SK-N-SH (cell line): ENCODE measurements around the gene NRG3. TPM values are rescaled to one million over a fixed set of nuclear protein-coding genes. Genes with fewer than 3 reads are reported as not detected.

Source experiments
- CTCF ChIA-PET: fragments of 300-600, 350-600 bp; formaldehyde crosslinking; extraction: SDS; loops from one replicate; lab custom pipeline; 2021; lab: Yijun Ruan, JAX
- POLR2A ChIA-PET: fragments of 350-600 bp; sonication (Branson Sonifier 250); formaldehyde crosslinking; extraction: SDS; loops from one replicate; lab custom pipeline; 2020; ENCODE audit warnings: antibody characterized with exemption, inconsistent platforms; lab: Yijun Ruan, JAX
- DNase-seq: peaks from one replicate; pipeline ENCODE4 v3.0.0; 2012
- H2AFZ ChIP-seq: fragments of 200-600 bp; sonication (generic); 2 replicates; pipeline ENCODE4 v1.8.1; 2016; ENCODE audit warnings: antibody characterized with exemption, mild to moderate bottlenecking, low read depth
- H3F3A ChIP-seq: fragments of 200-600 bp; sonication (generic); replicated peaks from 2 replicates; pipeline ENCODE3; 2016; ENCODE audit warnings: antibody characterized with exemption, mild to moderate bottlenecking; ENCODE audit not compliant: insufficient read depth
- H3K27ac ChIP-seq, 2 experiments: fragments of 200-500 bp in 1 of 2; fragments of 200-600 bp in 1 of 2; sonication (Bioruptor generic) in 1 of 2; sonication (generic), shearing (Covaris generic) in 1 of 2; 2 replicates each; pipeline versions ENCODE4 v1.5.1 to v1.6.1; 2014 to 2016; ENCODE audit warnings: low read depth in 2 of 2, inconsistent platforms in 1 of 2, low read length in 1 of 2, mild to moderate bottlenecking in 1 of 2, mixed read lengths in 1 of 2
- H3K27me3 ChIP-seq: fragments of 200-600 bp; sonication (generic), shearing (Covaris generic); 2 replicates; pipeline ENCODE4 v1.6.1; 2016; ENCODE audit warnings: mixed run types; ENCODE audit not compliant: insufficient read depth
- H3K36me3 ChIP-seq, 2 experiments: fragments of 200-500 bp in 1 of 2; fragments of 200-600 bp in 1 of 2; sonication (Bioruptor generic) in 1 of 2; sonication (generic) in 1 of 2; replicated peaks in 1 of 2; 2 replicates each; pipeline versions ENCODE3 to v1.5.1; 2014 to 2016; ENCODE audit warnings: low read length in 1 of 2, mild to moderate bottlenecking in 1 of 2; ENCODE audit not compliant: insufficient read depth in 2 of 2, control insufficient read depth in 1 of 2
- H3K4me1 ChIP-seq, 2 experiments: fragments of 200-500 bp in 1 of 2; fragments of 200-600 bp in 1 of 2; sonication (Bioruptor generic) in 1 of 2; sonication (generic), shearing (Covaris generic) in 1 of 2; 2 replicates each; pipeline versions ENCODE4 v1.5.1 to v1.6.1; 2014 to 2016; ENCODE audit warnings: low read depth in 1 of 2, low read length in 1 of 2, mixed run types in 1 of 2; ENCODE audit not compliant: insufficient read depth in 2 of 2, control insufficient read depth in 1 of 2
- H3K4me2 ChIP-seq: fragments of 200-600 bp; sonication (generic), shearing (Covaris generic); 2 replicates; pipeline ENCODE4 v1.6.1; 2017; ENCODE audit warnings: mixed run types
- H3K4me3 ChIP-seq, 2 experiments: fragments of 200-500 bp in 1 of 2; fragments of 200-600 bp in 1 of 2; sonication (Bioruptor generic) in 1 of 2; sonication (generic), shearing (Covaris generic) in 1 of 2; 2 replicates each; pipeline versions ENCODE4 v1.5.1 to v1.8.1; 2014 to 2016; ENCODE audit warnings: low read depth in 2 of 2, inconsistent platforms in 1 of 2, low read length in 1 of 2, mild to moderate bottlenecking in 1 of 2, mixed read lengths in 1 of 2, moderate library complexity in 1 of 2
- H3K79me2 ChIP-seq: fragments of 200-600 bp; sonication (generic); 2 replicates; pipeline ENCODE4 v1.8.1; 2017; ENCODE audit warnings: mild to moderate bottlenecking; ENCODE audit not compliant: insufficient read depth
- H3K9ac ChIP-seq: fragments of 200-600 bp; sonication (generic); 2 replicates; pipeline ENCODE4 v1.6.1; 2017; ENCODE audit warnings: mixed run types
- H3K9me2 ChIP-seq: fragments of 200-600 bp; sonication (generic); 2 replicates; pipeline ENCODE4 v1.6.1; 2017; ENCODE audit warnings: mixed run types
- H3K9me3 ChIP-seq: fragments of 200-600 bp; sonication (generic); 2 replicates; pipeline ENCODE4 v1.6.1; 2017; ENCODE audit warnings: mixed run types, mild to moderate bottlenecking, moderate library complexity
- H4K20me1 ChIP-seq: fragments of 200-600 bp; sonication (generic); 2 replicates; pipeline ENCODE4 v1.6.1; 2017; ENCODE audit warnings: mild to moderate bottlenecking, mixed run types; ENCODE audit not compliant: insufficient read depth
- CHD2 ChIP-seq: fragments of 150-350 bp; IDR thresholded peaks from 2 replicates; pipeline ENCODE4 v1.6.1; 2018; ENCODE audit warnings: low read length; ENCODE audit not compliant: partially characterized antibody
- ELF1 ChIP-seq: IDR thresholded peaks from 2 replicates; pipeline ENCODE4 v1.4.0; 2012
- GABPA ChIP-seq: IDR thresholded peaks from 2 replicates; pipeline ENCODE4 v1.4.0; 2012; ENCODE audit warnings: low read depth, mild to moderate bottlenecking
- MEF2A ChIP-seq: IDR thresholded peaks from 2 replicates; pipeline ENCODE4 v1.4.0; 2012; ENCODE audit warnings: low read depth, borderline replicate concordance
- NRF1 ChIP-seq: IDR thresholded peaks from 2 replicates; pipeline ENCODE4 v1.6.1; 2012; ENCODE audit warnings: low read depth, mild to moderate bottlenecking, low read length
- RFX5 ChIP-seq: IDR thresholded peaks from 2 replicates; pipeline ENCODE4 v1.6.1; 2012; ENCODE audit warnings: mild to moderate bottlenecking, improper control_type of control experiment, low read length
- RXRA ChIP-seq: IDR thresholded peaks from 2 replicates; pipeline ENCODE4 v1.4.0; 2012; ENCODE audit warnings: low read depth, mild to moderate bottlenecking, borderline replicate concordance
- TEAD4 ChIP-seq: IDR thresholded peaks from 2 replicates; pipeline ENCODE4 v1.4.0; 2012; ENCODE audit warnings: mild to moderate bottlenecking, borderline replicate concordance; ENCODE audit not compliant: insufficient read depth
- WGBS: methylation state at CpG from one replicate; pipeline ENCODE4 v1.1.6; 2017; ENCODE audit warnings: low lambda C conversion rate; 5-methylcytosine and 5-hydroxymethylcytosine counted together
- polyA plus RNA-seq, 3 experiments: library from polyadenylated mRNA; depleted of rRNA; stranded (reverse); fragments of >200 nt; gene quantifications; 2 replicates each; pipeline ENCODE4 v1.2.3, GENCODE V29; 2012
- TF ChIP-seq, protein P1 (sequence below): IDR thresholded peaks from 2 replicates; pipeline ENCODE4 v1.6.1; 2012; ENCODE audit warnings: mild to moderate bottlenecking, low read depth, low read length, moderate library complexity
- TF ChIP-seq, protein P2 (sequence below): IDR thresholded peaks from 2 replicates; pipeline ENCODE4 v1.4.0; 2012; ENCODE audit warnings: low read depth, borderline replicate concordance
- TF ChIP-seq, protein P3 (sequence below): fragments of 150-350 bp; IDR thresholded peaks from 2 replicates; pipeline ENCODE4 v1.6.1; 2016; ENCODE audit warnings: mild to moderate bottlenecking, low read depth, low read length

The NRG3 gene
- polyA plus RNA-seq, 1 of the 3 experiments (the other 2 are of a cell fraction) = 0.03 TPM

DNA sequence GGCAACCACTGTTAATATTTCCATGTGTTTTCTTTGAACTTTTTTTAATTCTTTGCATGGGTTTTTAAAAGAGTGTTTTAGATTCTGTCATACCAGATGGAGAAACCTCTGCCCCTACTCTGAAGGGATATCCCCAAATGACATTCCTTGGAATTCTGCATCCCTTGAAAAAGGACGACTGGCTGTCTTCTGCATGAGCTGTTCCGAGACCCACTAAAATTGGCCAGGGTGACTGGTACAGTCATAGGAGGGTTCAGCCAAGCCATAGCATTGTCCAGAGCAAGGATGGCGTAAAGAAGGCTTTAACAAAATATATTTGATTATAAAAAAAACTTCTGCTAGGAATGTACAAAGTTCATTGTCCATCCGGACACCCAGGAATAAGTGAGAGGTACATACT lies 952.9 kb downstream of the NRG3 start:
- Histone ChIP-seq H3K9me2 (no peaks in the 10 kb centered on the region), H3K4me3 (no peak overlapping the region), H2AFZ (no peak overlapping the region), H3K4me2 (no peak overlapping the region), H3K9ac (no peak overlapping the region), H3K79me2 (no peaks in the 10 kb centered on the region), H3F3A (peaks cover 3% of the 10 kb centered on the region), H3K27me3 (no peaks in the 10 kb centered on the region), H3K27ac (no peak overlapping the region), H3K9me3 (no peaks in the 10 kb centered on the region), H3K4me1 (peaks cover 0 to 5% of the 10 kb centered on the region in 2 experiments; a peak in 1 of 4 replicates), H4K20me1 (no peaks in the 10 kb centered on the region), H3K36me3 (no peaks in the 10 kb centered on the region)
- 78% methylated on average over 4 of the region's 4 CpGs for WGBS
- ChIA-PET CTCF (interaction anchor here (1.6 kb wide), 1 partner anchor 1051 kb away, joined by 3 read pairs; no protein-coding TSS in a partner anchor), POLR2A (no interaction called here)
- TF ChIP-seq NRF1 = no peak
- no peak for TF ChIP-seq RFX5
- TF ChIP-seq, protein P1, sequence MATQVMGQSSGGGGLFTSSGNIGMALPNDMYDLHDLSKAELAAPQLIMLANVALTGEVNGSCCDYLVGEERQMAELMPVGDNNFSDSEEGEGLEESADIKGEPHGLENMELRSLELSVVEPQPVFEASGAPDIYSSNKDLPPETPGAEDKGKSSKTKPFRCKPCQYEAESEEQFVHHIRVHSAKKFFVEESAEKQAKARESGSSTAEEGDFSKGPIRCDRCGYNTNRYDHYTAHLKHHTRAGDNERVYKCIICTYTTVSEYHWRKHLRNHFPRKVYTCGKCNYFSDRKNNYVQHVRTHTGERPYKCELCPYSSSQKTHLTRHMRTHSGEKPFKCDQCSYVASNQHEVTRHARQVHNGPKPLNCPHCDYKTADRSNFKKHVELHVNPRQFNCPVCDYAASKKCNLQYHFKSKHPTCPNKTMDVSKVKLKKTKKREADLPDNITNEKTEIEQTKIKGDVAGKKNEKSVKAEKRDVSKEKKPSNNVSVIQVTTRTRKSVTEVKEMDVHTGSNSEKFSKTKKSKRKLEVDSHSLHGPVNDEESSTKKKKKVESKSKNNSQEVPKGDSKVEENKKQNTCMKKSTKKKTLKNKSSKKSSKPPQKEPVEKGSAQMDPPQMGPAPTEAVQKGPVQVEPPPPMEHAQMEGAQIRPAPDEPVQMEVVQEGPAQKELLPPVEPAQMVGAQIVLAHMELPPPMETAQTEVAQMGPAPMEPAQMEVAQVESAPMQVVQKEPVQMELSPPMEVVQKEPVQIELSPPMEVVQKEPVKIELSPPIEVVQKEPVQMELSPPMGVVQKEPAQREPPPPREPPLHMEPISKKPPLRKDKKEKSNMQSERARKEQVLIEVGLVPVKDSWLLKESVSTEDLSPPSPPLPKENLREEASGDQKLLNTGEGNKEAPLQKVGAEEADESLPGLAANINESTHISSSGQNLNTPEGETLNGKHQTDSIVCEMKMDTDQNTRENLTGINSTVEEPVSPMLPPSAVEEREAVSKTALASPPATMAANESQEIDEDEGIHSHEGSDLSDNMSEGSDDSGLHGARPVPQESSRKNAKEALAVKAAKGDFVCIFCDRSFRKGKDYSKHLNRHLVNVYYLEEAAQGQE = no peak
- TF ChIP-seq ELF1 = no peak
- TF ChIP-seq, protein P2, sequence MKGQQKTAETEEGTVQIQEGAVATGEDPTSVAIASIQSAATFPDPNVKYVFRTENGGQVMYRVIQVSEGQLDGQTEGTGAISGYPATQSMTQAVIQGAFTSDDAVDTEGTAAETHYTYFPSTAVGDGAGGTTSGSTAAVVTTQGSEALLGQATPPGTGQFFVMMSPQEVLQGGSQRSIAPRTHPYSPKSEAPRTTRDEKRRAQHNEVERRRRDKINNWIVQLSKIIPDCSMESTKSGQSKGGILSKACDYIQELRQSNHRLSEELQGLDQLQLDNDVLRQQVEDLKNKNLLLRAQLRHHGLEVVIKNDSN = no peak
- no peak for TF ChIP-seq CHD2
- TF ChIP-seq TEAD4 = no peak
- no peak for TF ChIP-seq MEF2A
- no peak for TF ChIP-seq RXRA
- DNase-seq = no peak

DNA sequence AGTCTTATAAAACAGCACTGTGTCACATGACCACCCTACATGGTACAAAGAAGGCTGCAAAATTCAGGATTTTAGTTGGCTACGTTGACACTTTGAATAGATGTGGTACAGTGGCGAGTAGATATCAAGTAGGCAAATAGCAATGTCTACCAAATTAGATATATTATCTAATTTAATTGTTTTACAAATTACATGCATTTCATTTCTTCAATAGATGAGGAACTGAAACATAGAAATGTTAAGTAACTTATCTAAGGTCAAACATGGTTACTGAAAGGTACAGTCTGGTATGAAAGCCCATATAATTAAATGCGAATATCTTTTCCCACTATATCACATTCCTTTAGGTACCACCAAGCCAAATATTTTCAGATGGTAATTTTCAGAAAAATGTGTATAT lies 972.2 kb downstream of the NRG3 start:
- H3K9me2 ChIP-seq = no peaks in the 10 kb centered on the region
- CTCF ChIA-PET = interaction anchor here (1.0 kb wide), 1 partner anchor 16 kb away, joined by 3 read pairs; no protein-coding TSS in a partner anchor
- DNase-seq = no peak
- POLR2A ChIA-PET = no interaction called here
- no peaks in the 10 kb centered on the region for H3F3A ChIP-seq
- no peaks in the 10 kb centered on the region for H3K27me3 ChIP-seq
- no peaks in the 10 kb centered on the region for H3K36me3 ChIP-seq
- TF ChIP-seq GABPA = no peak
- no peak for TF ChIP-seq ELF1
- no peak for TF ChIP-seq MEF2A
- TF ChIP-seq, protein P3, sequence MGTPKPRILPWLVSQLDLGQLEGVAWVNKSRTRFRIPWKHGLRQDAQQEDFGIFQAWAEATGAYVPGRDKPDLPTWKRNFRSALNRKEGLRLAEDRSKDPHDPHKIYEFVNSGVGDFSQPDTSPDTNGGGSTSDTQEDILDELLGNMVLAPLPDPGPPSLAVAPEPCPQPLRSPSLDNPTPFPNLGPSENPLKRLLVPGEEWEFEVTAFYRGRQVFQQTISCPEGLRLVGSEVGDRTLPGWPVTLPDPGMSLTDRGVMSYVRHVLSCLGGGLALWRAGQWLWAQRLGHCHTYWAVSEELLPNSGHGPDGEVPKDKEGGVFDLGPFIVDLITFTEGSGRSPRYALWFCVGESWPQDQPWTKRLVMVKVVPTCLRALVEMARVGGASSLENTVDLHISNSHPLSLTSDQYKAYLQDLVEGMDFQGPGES = no peak
- no peak for TF ChIP-seq NRF1
- TF ChIP-seq, protein P2 = no peak
- TF ChIP-seq, all 33 proteins: peak for 0
- H3K27ac ChIP-seq = no peak overlapping the region
- H3K4me1 ChIP-seq = no peaks in the 10 kb centered on the region
- no peak overlapping the region for H3K4me3 ChIP-seq
- no peak overlapping the region for H3K9ac ChIP-seq
- no peak overlapping the region for H3K4me2 ChIP-seq
- H3K79me2 ChIP-seq = no peaks in the 10 kb centered on the region
- H2AFZ ChIP-seq = no peak overlapping the region
- H3K9me3 ChIP-seq = no peaks in the 10 kb centered on the region
- no peaks in the 10 kb centered on the region for H4K20me1 ChIP-seq
- 70% methylated on average over 3 of the region's 3 CpGs for whole genome bisulfite sequencing
